Measurements from ENCODE around the gene F10.

Gene F10

GRCh38 chr13:113124211-113124970 is 1.8 kb downstream of the F10 start:
- H3K36me3 ChIP-seq (ENCODE audit: control insufficient read depth, insufficient read depth, low read length): no peaks in the 10 kb centered on the region
- H3K27ac ChIP-seq (ENCODE audit: insufficient read depth, low read depth, low read length, poor library complexity, severe bottlenecking): no peak overlapping the region
- H3K4me1 ChIP-seq (ENCODE audit: control insufficient read depth, insufficient read depth, low read length): peaks cover 14% of the 10 kb centered on the region
- H3K27me3 ChIP-seq (ENCODE audit: control insufficient read depth, insufficient read depth, low read length, poor library complexity, severe bottlenecking): no peaks in the 10 kb centered on the region
- H3K4me3 ChIP-seq (ENCODE audit: insufficient read depth, low read depth, low read length): no peak overlapping the region
- H3K9me3 ChIP-seq (ENCODE audit: control insufficient read depth, low read length): no peaks in the 10 kb centered on the region
- 95 to 96% methylated on average over 19 of the region's 19 CpGs for WGBS, 2 experiments

GRCh38 chr13:113125506-113126264 is 3.1 kb downstream of the F10 start:
- no peak overlapping the region for H3K27ac ChIP-seq (ENCODE audit: insufficient read depth, low read depth, low read length, poor library complexity, severe bottlenecking)
- H3K4me1 ChIP-seq (ENCODE audit: control insufficient read depth, insufficient read depth, low read length): peaks cover 14% of the 10 kb centered on the region
- WGBS, 2 experiments: 93 to 94% methylated on average over 19 of the region's 19 CpGs
- no peak overlapping the region for H3K4me3 ChIP-seq (ENCODE audit: insufficient read depth, low read depth, low read length)
- no peaks in the 10 kb centered on the region for H3K27me3 ChIP-seq (ENCODE audit: control insufficient read depth, insufficient read depth, low read length, poor library complexity, severe bottlenecking)
- H3K9me3 ChIP-seq (ENCODE audit: control insufficient read depth, low read length): no peaks in the 10 kb centered on the region
- no peaks in the 10 kb centered on the region for H3K36me3 ChIP-seq (ENCODE audit: control insufficient read depth, insufficient read depth, low read length)

GRCh38 chr13:113126265-113127150 is 3.9 kb downstream of the F10 start:
- Histone ChIP-seq H3K27ac (ENCODE audit: insufficient read depth, low read depth, low read length, poor library complexity, severe bottlenecking) (no peak overlapping the region), H3K9me3 (ENCODE audit: control insufficient read depth, low read length) (no peaks in the 10 kb centered on the region), H3K27me3 (ENCODE audit: control insufficient read depth, insufficient read depth, low read length, poor library complexity, severe bottlenecking) (no peaks in the 10 kb centered on the region), H3K36me3 (ENCODE audit: control insufficient read depth, insufficient read depth, low read length) (no peaks in the 10 kb centered on the region), H3K4me3 (ENCODE audit: insufficient read depth, low read depth, low read length) (no peak overlapping the region), H3K4me1 (ENCODE audit: control insufficient read depth, insufficient read depth, low read length) (peaks cover 14% of the 10 kb centered on the region)
- WGBS, 2 experiments: 93 to 94% methylated on average over 18 of the region's 18 CpGs

DNA sequence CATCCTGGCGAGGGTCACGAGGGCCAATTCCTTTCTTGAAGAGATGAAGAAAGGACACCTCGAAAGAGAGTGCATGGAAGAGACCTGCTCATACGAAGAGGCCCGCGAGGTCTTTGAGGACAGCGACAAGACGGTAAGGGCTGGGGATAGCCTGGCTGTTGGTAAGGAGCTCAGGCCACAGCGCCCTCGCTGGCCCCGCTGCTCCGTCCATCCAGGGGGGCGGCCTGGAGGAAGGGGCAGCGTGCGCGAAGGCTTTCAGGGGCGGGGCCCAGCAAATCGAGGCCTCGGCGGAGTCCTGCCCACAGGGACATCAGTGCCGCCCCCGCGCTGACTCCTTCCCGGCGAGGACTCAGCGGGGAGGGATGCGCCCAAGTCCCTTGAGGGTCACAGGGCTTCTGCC is 6.9 kb downstream of the F10 start:
- Histone ChIP-seq H3K27ac (ENCODE audit: insufficient read depth, low read depth, low read length, poor library complexity, severe bottlenecking) (no peak overlapping the region), H3K4me3 (ENCODE audit: insufficient read depth, low read depth, low read length) (no peak overlapping the region), H3K4me1 (ENCODE audit: control insufficient read depth, insufficient read depth, low read length) (no peaks in the 10 kb centered on the region), H3K27me3 (ENCODE audit: control insufficient read depth, insufficient read depth, low read length, poor library complexity, severe bottlenecking) (no peaks in the 10 kb centered on the region), H3K9me3 (ENCODE audit: control insufficient read depth, low read length) (no peaks in the 10 kb centered on the region), H3K36me3 (ENCODE audit: control insufficient read depth, insufficient read depth, low read length) (no peaks in the 10 kb centered on the region)
- WGBS, 2 experiments: 89 to 90% methylated on average over 26 to 27 of the region's 27 CpGs

- no peak overlapping the region for H3K4me3 ChIP-seq (ENCODE audit: insufficient read depth, low read depth, low read length)
- WGBS, 2 experiments: 94 to 95% methylated on average over 60 of the region's 60 CpGs
- no peaks in the 10 kb centered on the region for H3K4me1 ChIP-seq (ENCODE audit: control insufficient read depth, insufficient read depth, low read length)
Measured at GRCh38 chr13:113129921-113130750, 7.5 kb downstream of the F10 start.

GRCh38 chr13:113135281-113135760 is 12.7 kb downstream of the F10 start:
- 45 to 54% methylated on average over 1 of the region's 2 CpGs for WGBS, 2 experiments
- Histone ChIP-seq H3K4me3 (ENCODE audit: insufficient read depth, low read depth, low read length) (no peak overlapping the region), H3K9me3 (ENCODE audit: control insufficient read depth, low read length) (no peaks in the 10 kb centered on the region), H3K4me1 (ENCODE audit: control insufficient read depth, insufficient read depth, low read length) (peaks cover 7% of the 10 kb centered on the region), H3K36me3 (ENCODE audit: control insufficient read depth, insufficient read depth, low read length) (no peaks in the 10 kb centered on the region), H3K27me3 (ENCODE audit: control insufficient read depth, insufficient read depth, low read length, poor library complexity, severe bottlenecking) (no peaks in the 10 kb centered on the region), H3K27ac (ENCODE audit: insufficient read depth, low read depth, low read length, poor library complexity, severe bottlenecking) (no peak overlapping the region)

More at GRCh38 chr13:113129921-113130750, 7.5 kb downstream of the F10 start:
- Histone ChIP-seq H3K9me3 (ENCODE audit: control insufficient read depth, low read length) (no peaks in the 10 kb centered on the region), H3K27me3 (ENCODE audit: control insufficient read depth, insufficient read depth, low read length, poor library complexity, severe bottlenecking) (no peaks in the 10 kb centered on the region), H3K36me3 (ENCODE audit: control insufficient read depth, insufficient read depth, low read length) (no peaks in the 10 kb centered on the region), H3K27ac (ENCODE audit: insufficient read depth, low read depth, low read length, poor library complexity, severe bottlenecking) (no peak overlapping the region)

- no peak overlapping the region for H3K27ac ChIP-seq (ENCODE audit: insufficient read depth, low read depth, low read length, poor library complexity, severe bottlenecking)
- no peaks in the 10 kb centered on the region for H3K36me3 ChIP-seq (ENCODE audit: control insufficient read depth, insufficient read depth, low read length)
- WGBS, 2 experiments: 57 to 58% methylated on average over 11 of the region's 11 CpGs
- H3K9me3 ChIP-seq (ENCODE audit: control insufficient read depth, low read length): no peaks in the 10 kb centered on the region
- H3K4me1 ChIP-seq (ENCODE audit: control insufficient read depth, insufficient read depth, low read length): peaks cover 7% of the 10 kb centered on the region
- H3K27me3 ChIP-seq (ENCODE audit: control insufficient read depth, insufficient read depth, low read length, poor library complexity, severe bottlenecking): no peaks in the 10 kb centered on the region
- no peak overlapping the region for H3K4me3 ChIP-seq (ENCODE audit: insufficient read depth, low read depth, low read length)
Measured at GRCh38 chr13:113137691-113138298, 15.2 kb downstream of the F10 start.

- Histone ChIP-seq H3K36me3 (ENCODE audit: control insufficient read depth, insufficient read depth, low read length) (no peaks in the 10 kb centered on the region), H3K9me3 (ENCODE audit: control insufficient read depth, low read length) (no peaks in the 10 kb centered on the region), H3K27ac (ENCODE audit: insufficient read depth, low read depth, low read length, poor library complexity, severe bottlenecking) (no peak overlapping the region), H3K4me1 (ENCODE audit: control insufficient read depth, insufficient read depth, low read length) (peaks cover 11% of the 10 kb centered on the region), H3K27me3 (ENCODE audit: control insufficient read depth, insufficient read depth, low read length, poor library complexity, severe bottlenecking) (no peaks in the 10 kb centered on the region), H3K4me3 (ENCODE audit: insufficient read depth, low read depth, low read length) (no peak overlapping the region)
- 93 to 96% methylated on average over 16 of the region's 16 CpGs for WGBS, 2 experiments
Measured at GRCh38 chr13:113138792-113139551, 16.4 kb downstream of the F10 start.

All from ectodermal cell (in vitro differentiated cells).